Measurements from ENCODE around the gene CAGE1.

CAGE1 gene

DNA sequence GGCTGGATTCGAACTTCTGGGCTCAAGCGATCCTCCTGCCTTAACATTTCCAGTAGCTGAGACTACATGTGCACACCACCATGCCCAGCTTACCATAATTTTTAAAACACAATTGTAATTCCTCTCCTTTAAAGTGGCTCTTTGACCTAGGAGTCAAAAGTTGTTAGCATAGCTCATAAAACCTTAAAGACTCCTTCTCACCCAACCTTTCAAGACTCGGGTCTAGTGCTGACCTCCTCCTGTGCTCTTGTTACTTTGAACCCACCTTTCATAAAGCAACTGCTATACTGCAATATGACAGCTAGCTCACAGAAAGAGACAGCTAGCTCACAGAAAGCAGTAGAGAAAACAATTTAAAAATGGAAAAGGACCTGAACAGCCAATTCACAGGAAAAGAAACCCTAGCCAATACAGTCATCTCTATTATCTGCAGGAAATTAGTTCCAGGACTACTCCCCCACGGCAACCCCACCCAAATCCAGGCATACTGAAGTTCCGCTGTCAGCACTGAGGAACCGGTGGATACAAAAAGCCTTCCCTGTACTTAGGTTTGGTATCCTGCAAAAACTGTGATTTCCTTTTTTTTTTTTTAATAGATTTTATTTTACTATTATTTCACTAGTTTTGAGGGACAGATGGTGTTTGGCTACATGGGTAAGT is 96.8 kb downstream of the CAGE1 start:
- TF ChIP-seq, protein P1, sequence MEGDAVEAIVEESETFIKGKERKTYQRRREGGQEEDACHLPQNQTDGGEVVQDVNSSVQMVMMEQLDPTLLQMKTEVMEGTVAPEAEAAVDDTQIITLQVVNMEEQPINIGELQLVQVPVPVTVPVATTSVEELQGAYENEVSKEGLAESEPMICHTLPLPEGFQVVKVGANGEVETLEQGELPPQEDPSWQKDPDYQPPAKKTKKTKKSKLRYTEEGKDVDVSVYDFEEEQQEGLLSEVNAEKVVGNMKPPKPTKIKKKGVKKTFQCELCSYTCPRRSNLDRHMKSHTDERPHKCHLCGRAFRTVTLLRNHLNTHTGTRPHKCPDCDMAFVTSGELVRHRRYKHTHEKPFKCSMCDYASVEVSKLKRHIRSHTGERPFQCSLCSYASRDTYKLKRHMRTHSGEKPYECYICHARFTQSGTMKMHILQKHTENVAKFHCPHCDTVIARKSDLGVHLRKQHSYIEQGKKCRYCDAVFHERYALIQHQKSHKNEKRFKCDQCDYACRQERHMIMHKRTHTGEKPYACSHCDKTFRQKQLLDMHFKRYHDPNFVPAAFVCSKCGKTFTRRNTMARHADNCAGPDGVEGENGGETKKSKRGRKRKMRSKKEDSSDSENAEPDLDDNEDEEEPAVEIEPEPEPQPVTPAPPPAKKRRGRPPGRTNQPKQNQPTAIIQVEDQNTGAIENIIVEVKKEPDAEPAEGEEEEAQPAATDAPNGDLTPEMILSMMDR (IDR thresholded peaks at IDR 0.05; ENCODE audit: low read depth, low read length): no peak
- H3K36me3 ChIP-seq: peaks cover 54% of the 10 kb centered on the region
- no peaks in the 10 kb centered on the region for H3K27me3 ChIP-seq
- no peaks in the 10 kb centered on the region for H3K4me1 ChIP-seq
- no peak for DNase-seq
- H3K9me3 ChIP-seq: no peaks in the 10 kb centered on the region
- no peak overlapping the region for H3K4me3 ChIP-seq (ENCODE audit: low read depth, low read length)

- Histone ChIP-seq H3K4me1 (no peaks in the 10 kb centered on the region), H3K36me3 (peaks cover 44% of the 10 kb centered on the region), H3K27me3 (no peaks in the 10 kb centered on the region), H3K4me3 (ENCODE audit: low read depth, low read length) (no peak overlapping the region), H3K9me3 (no peaks in the 10 kb centered on the region)
- DNase-seq: no peak
- TF ChIP-seq, protein P1 (IDR thresholded peaks at IDR 0.05; ENCODE audit: low read depth, low read length): no peak
These were observed 99.5 kb downstream of the CAGE1 start for GRCh38 chr6:7290079-7290478.

GRCh38 chr6:7285416-7285815 is 104.1 kb downstream of the CAGE1 start:
- TF ChIP-seq, protein P1 (IDR thresholded peaks at IDR 0.05; ENCODE audit: low read depth, low read length): no peak
- H3K4me1 ChIP-seq: no peaks in the 10 kb centered on the region
- no peak overlapping the region for H3K4me3 ChIP-seq (ENCODE audit: low read depth, low read length)
- DNase-seq: no peak
- no peaks in the 10 kb centered on the region for H3K27me3 ChIP-seq
- peaks cover 20% of the 10 kb centered on the region for H3K36me3 ChIP-seq
- H3K9me3 ChIP-seq: no peaks in the 10 kb centered on the region

GRCh38 chr6:7283676-7284075 is 105.9 kb downstream of the CAGE1 start:
- Histone ChIP-seq H3K4me1 (no peaks in the 10 kb centered on the region), H3K27me3 (no peaks in the 10 kb centered on the region), H3K36me3 (peaks cover 8% of the 10 kb centered on the region), H3K4me3 (ENCODE audit: low read depth, low read length) (no peak overlapping the region), H3K9me3 (no peaks in the 10 kb centered on the region)
- TF ChIP-seq, protein P1 (IDR thresholded peaks at IDR 0.05; ENCODE audit: low read depth, low read length): no peak
- no peak for DNase-seq

DNA sequence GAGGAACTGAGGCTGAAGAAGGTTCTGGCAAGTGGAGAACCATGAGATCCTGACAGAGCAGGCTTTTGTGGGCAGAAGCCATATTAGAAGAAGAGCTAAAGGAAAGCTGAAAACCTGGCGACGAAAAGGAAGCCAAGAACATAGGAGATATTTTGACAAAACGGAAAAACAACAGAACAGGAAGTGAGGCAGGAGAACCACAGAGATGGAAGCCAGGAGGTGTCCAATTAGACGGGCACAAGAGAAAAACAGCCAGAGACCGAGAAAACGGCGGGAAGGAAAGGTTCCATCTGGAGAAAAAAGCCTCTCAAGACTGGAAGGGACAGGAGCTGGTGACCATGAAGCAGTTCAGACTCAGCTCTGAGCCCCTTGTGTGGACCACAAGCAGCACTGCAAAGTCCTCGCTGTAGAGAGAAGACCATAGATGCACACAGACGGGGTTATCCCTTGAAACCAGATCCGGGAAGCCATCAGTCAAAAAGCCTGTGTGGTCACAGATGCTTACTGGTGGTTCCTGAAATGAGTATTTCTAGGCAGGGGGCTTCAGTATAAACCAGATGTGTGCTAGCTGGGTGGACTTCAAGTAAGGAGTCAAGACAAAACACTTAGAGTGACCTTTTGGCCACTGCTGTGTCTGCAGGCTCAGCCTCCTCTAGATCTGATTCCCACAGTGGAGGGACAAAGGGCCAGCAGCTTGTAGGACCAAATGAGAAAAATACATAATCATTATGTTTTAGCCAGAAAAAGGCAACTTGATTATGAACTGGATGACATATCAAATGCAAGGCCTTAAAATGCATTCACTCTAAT is 107.2 kb downstream of the CAGE1 start:
- TF ChIP-seq, protein P1 (IDR thresholded peaks at IDR 0.05; ENCODE audit: low read depth, low read length): no peak
- no peaks in the 10 kb centered on the region for H3K27me3 ChIP-seq
- DNase-seq: no peak
- no peaks in the 10 kb centered on the region for H3K4me1 ChIP-seq
- no peaks in the 10 kb centered on the region for H3K9me3 ChIP-seq
- no peak overlapping the region for H3K4me3 ChIP-seq (ENCODE audit: low read depth, low read length)
- H3K36me3 ChIP-seq: no peaks in the 10 kb centered on the region
